ENCODE results near the gene SLC17A9. TPM values are rescaled to one million over a fixed set of nuclear protein-coding genes. Genes with fewer than 3 reads are reported as not detected.
A peak's percentile ranks its signal among the peaks of the same experiment; 100 is the strongest.

Gene SLC17A9
- total RNA-seq, 1 donor from 2014 or later: 3.9 TPM

- peak overlapping the region; percentile 0 for H3K4me3 Mint-ChIP-seq
- H3K9me3 Mint-ChIP-seq: no peaks in the 10 kb centered on the region
- peaks cover 59% of the 10 kb centered on the region for H3K27me3 Mint-ChIP-seq
- H3K27ac Mint-ChIP-seq: no peak overlapping the region
- no peaks in the 10 kb centered on the region for H3K4me1 Mint-ChIP-seq (ENCODE audit: unreplicated experiment)
- no peaks in the 10 kb centered on the region for H3K36me3 Mint-ChIP-seq
- no peak for DNase-seq (ENCODE audit: extremely low spot score, unreplicated experiment)
- no peak for TF ChIP-seq CTCF (conservative IDR thresholded peaks at IDR 0.05)
Observed at GRCh38 chr20:62971211-62971949, 18.9 kb downstream of the SLC17A9 start.

- Mint-ChIP-seq H3K9me3 (no peaks in the 10 kb centered on the region), H3K27me3 (peaks cover 65% of the 10 kb centered on the region), H3K36me3 (no peaks in the 10 kb centered on the region), H3K27ac (no peak overlapping the region), H3K4me1 (ENCODE audit: unreplicated experiment) (no peaks in the 10 kb centered on the region), H3K4me3 (peak overlapping the region; percentile 78)
- peak; percentile 86 for TF ChIP-seq CTCF (conservative IDR thresholded peaks at IDR 0.05)
- peak; percentile 90 for DNase-seq (ENCODE audit: extremely low spot score, unreplicated experiment)
Observed at GRCh38 chr20:62971950-62972844, 19.7 kb downstream of the SLC17A9 start.

- Mint-ChIP-seq H3K27ac (no peak overlapping the region), H3K4me1 (ENCODE audit: unreplicated experiment) (no peaks in the 10 kb centered on the region), H3K4me3 (no peak overlapping the region), H3K27me3 (peaks cover 74% of the 10 kb centered on the region), H3K36me3 (no peaks in the 10 kb centered on the region), H3K9me3 (no peaks in the 10 kb centered on the region)
- no peak for DNase-seq (ENCODE audit: extremely low spot score, unreplicated experiment)
- no peak for TF ChIP-seq CTCF (conservative IDR thresholded peaks at IDR 0.05)
Observed at GRCh38 chr20:62972845-62973745, 20.6 kb downstream of the SLC17A9 start.

- DNase-seq (ENCODE audit: extremely low spot score, unreplicated experiment): no peak
- Mint-ChIP-seq H3K4me3 (no peak overlapping the region), H3K27me3 (peaks cover 85% of the 10 kb centered on the region), H3K4me1 (ENCODE audit: unreplicated experiment) (peaks cover under 1% of the 10 kb centered on the region), H3K9me3 (no peaks in the 10 kb centered on the region), H3K27ac (no peak overlapping the region), H3K36me3 (no peaks in the 10 kb centered on the region)
- TF ChIP-seq CTCF (conservative IDR thresholded peaks at IDR 0.05): no peak
Observed at GRCh38 chr20:62975251-62975760, 22.8 kb downstream of the SLC17A9 start.
